B cell (primary cell): ENCODE data around the gene SCRT2. TPM values are rescaled to one million over a fixed set of nuclear protein-coding genes. Genes with fewer than 3 reads are reported as not detected.

Experiments
- ATAC-seq: fragments of 200-7000 bp; cut with Tn5 transposase; one replicate; pipeline ENCODE4 v1.10.0; 2021; ENCODE audit warnings: low read depth, mild to moderate bottlenecking, moderate number of reproducible peaks, moderate library complexity
- CTCF ChIA-PET: fragments of 350-600 bp; sonication (Branson Sonifier 250); formaldehyde crosslinking; loops from one replicate; lab custom pipeline; 2021; ENCODE audit warnings: antibody characterized with exemption, inconsistent platforms; lab: Charles Lee
- POLR2A ChIA-PET: fragments of 350-600 bp; sonication (Branson Sonifier 250); formaldehyde crosslinking; loops from one replicate; lab custom pipeline; 2021; ENCODE audit warnings: antibody characterized with exemption; lab: Charles Lee
- DNase-seq: peaks from one replicate; pipeline ENCODE4 v3.0.0; 2013
- H2AFZ ChIP-seq: 2 replicates; pipeline ENCODE4 v1.6.1; 2012; ENCODE audit warnings: mild to moderate bottlenecking, low read depth, low read length; ENCODE audit not compliant: insufficient read depth, poor library complexity, severe bottlenecking
- H3K27ac ChIP-seq, 2 donors: 1 replicate in 1 of 2; 2 replicates in 1 of 2; pipeline ENCODE4 v1.5.1; 2012 to 2013; ENCODE audit warnings: low read length in 2 of 2, mild to moderate bottlenecking in 2 of 2, moderate library complexity in 1 of 2
- H3K27me3 ChIP-seq, 4 experiments: fragments of 200-600 bp in 1 of 4; sonication (generic) in 1 of 4; replicated peaks in 1 of 4; 1 replicate in 2 of 4; 2 replicates in 2 of 4; pipeline versions ENCODE4 v1.6.1 to v1.7.0; 2013 to 2016; ENCODE audit warnings: low read length in 3 of 4, mild to moderate bottlenecking in 2 of 4, mixed read lengths in 1 of 4, moderate library complexity in 1 of 4; ENCODE audit not compliant: insufficient read depth in 4 of 4, control insufficient read depth in 3 of 4; ENCODE audit errors: control extremely low read depth in 1 of 4
- H3K36me3 ChIP-seq, 2 experiments: replicated peaks in 1 of 2; 1 replicate in 1 of 2; 2 replicates in 1 of 2; pipeline versions ENCODE4 v1.6.1 to v1.7.1; 2013; ENCODE audit warnings: low read length in 1 of 2; ENCODE audit not compliant: insufficient read depth in 2 of 2, control insufficient read depth in 1 of 2; ENCODE audit errors: control extremely low read depth in 1 of 2, extremely low read depth in 1 of 2
- H3K4me1 ChIP-seq, 2 donors: fragments of 200-600 bp in 1 of 2; sonication (generic) in 1 of 2; 1 replicate in 1 of 2; 2 replicates in 1 of 2; pipeline versions ENCODE4 v1.5.1 to v1.6.1; 2013 to 2017; ENCODE audit warnings: low read length in 2 of 2; ENCODE audit not compliant: control insufficient read depth in 2 of 2, insufficient read depth in 2 of 2
- H3K4me2 ChIP-seq: replicated peaks from 2 replicates; pipeline ENCODE3; 2012; ENCODE audit warnings: mild to moderate bottlenecking, low read depth, low read length; ENCODE audit not compliant: poor library complexity, severe bottlenecking
- H3K4me3 ChIP-seq, 5 experiments: fragments of 200-600 bp in 1 of 5; sonication (generic) in 1 of 5; 1 replicate in 3 of 5; 2 replicates in 2 of 5; pipeline versions ENCODE4 v1.5.1 to v1.7.0; 2011 to 2016; ENCODE audit warnings: low read length in 4 of 5, mild to moderate bottlenecking in 4 of 5, low read depth in 2 of 5, control low read depth in 1 of 5, moderate library complexity in 1 of 5; ENCODE audit not compliant: insufficient read depth in 1 of 5; ENCODE audit errors: control extremely low read depth in 1 of 5, extremely low read depth in 1 of 5
- H3K79me2 ChIP-seq: fragments of 200-600 bp; sonication (generic); one replicate; pipeline ENCODE4 v1.6.0; 2016; ENCODE audit warnings: low read length; ENCODE audit not compliant: control insufficient read depth, insufficient read depth
- H3K9ac ChIP-seq: fragments of 200-600 bp; sonication (generic); 2 replicates; pipeline ENCODE4 v1.6.1; 2017; ENCODE audit warnings: mild to moderate bottlenecking, low read length, moderate library complexity
- H3K9me3 ChIP-seq, 3 donors: one replicate each; pipeline versions ENCODE4 v1.6.1 to v1.7.1; 2013; ENCODE audit warnings: low read length in 2 of 3; ENCODE audit not compliant: control insufficient read depth in 2 of 3, insufficient read depth in 1 of 3; ENCODE audit errors: control extremely low read depth in 1 of 3
- H4K20me1 ChIP-seq: 2 replicates; pipeline ENCODE4 v1.6.0; 2012; ENCODE audit warnings: mild to moderate bottlenecking, low read length; ENCODE audit not compliant: insufficient read depth, control insufficient read depth, poor library complexity, severe bottlenecking
- H3K27ac Mint-ChIP-seq: one replicate; pipeline ENCODE4 v1.8.0; 2021; ENCODE audit warnings: mixed read lengths
- H3K27me3 Mint-ChIP-seq: one replicate; pipeline ENCODE4 v1.8.0; 2021; ENCODE audit warnings: mixed read lengths
- H3K4me1 Mint-ChIP-seq: one replicate; pipeline ENCODE4 v1.8.0; 2021; ENCODE audit warnings: mixed read lengths
- H3K4me3 Mint-ChIP-seq: one replicate; pipeline ENCODE4 v1.8.0; 2021; ENCODE audit warnings: mixed read lengths
- H3K9me3 Mint-ChIP-seq: one replicate; pipeline ENCODE4 v1.8.0; 2022; ENCODE audit warnings: mixed read lengths; ENCODE audit not compliant: insufficient read depth
- EZH2 ChIP-seq: IDR thresholded peaks from 2 replicates; pipeline ENCODE4 v1.6.1; 2012; ENCODE audit warnings: borderline replicate concordance, low read depth, mild to moderate bottlenecking, moderate library complexity, low read length; ENCODE audit not compliant: insufficient read depth, poor library complexity, severe bottlenecking
- WGBS: methylation state at CpG from one replicate; pipeline ENCODE4 v1.1.5; 2013; ENCODE audit warnings: missing lambda C conversion rate; ENCODE audit not compliant: insufficient coverage; 5-methylcytosine and 5-hydroxymethylcytosine counted together
- intact Hi-C: fragments of 100-400 bp; cut with micrococcal nuclease; formaldehyde crosslinking; loops from one replicate; pipeline ENCODE4 v1.10.0; 2022
- polyA plus RNA-seq: library from polyadenylated mRNA; depleted of rRNA; stranded (reverse); fragments of >200 nt; gene quantifications from 2 replicates; pipeline ENCODE4 v1.2.3, GENCODE V29; 2012
- total RNA-seq, 2 donors: library from RNA; stranded (reverse); fragments of 120-200 nt in 1 of 2; gene quantifications; 1 replicate in 1 of 2; 2 replicates in 1 of 2; pipeline versions ENCODE4 v1.2.3 to v1.2.4, GENCODE V29; 2013 to 2022
- TF ChIP-seq, protein P1 (sequence below): fragments of 200-600 bp; IDR thresholded peaks from one replicate; pipeline ENCODE4 v1.8.0; 2022; ENCODE audit warnings: antibody characterized with exemption, mild to moderate bottlenecking

SCRT2 gene
- total and polyA plus RNA-seq, 2 donors (not counting 1 experiment from before 2014, with no cell fraction given) = not detected

DNA sequence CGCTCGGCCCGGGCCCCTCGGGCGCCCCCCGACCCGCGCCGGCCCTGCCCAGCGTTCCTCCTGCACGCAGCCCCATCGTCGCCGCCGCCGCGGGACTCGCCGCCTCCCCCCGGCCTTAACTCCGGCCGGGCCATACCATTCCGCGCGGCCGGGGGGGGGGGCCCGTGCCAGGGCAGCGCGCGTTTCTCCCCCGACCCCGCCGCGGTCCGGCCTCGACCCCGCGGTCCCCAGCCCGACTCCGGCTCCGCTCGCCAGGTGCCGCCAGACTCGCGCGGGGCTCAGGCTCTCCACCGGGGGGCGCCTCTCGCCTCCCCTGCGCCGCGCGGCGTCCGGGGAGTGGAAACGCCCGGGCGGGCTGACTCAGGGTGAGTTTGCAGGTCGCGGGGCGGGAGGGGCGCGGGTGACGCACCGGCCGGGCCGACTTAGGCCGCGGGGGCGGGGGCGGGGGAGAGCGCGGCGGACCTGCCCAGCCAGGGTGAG lies 22.5 kb downstream of the SCRT2 start, which contains the start of gene SRXN1:
TSS of gene SRXN1 (minus strand) at position 91 of the 480 bp plus-strand sequence. CDS start at position 76, 15 bp downstream.
- Mint-ChIP-seq H3K4me1 (peaks cover 20% of the 10 kb centered on the region), H3K9me3 (no peaks in the 10 kb centered on the region)
- peak within 1 kb of the TSS; percentile 41 to 67 (median 53) for H3K4me3 ChIP-seq

GRCh38 chr20:652615-653109 lies 22.9 kb downstream of the SCRT2 start:
- Histone ChIP-seq H3K9me3 (no peaks in the 10 kb centered on the region), H4K20me1 (no peaks in the 10 kb centered on the region), H2AFZ (peak overlapping the region; percentile 73), H3K79me2 (no peaks in the 10 kb centered on the region), H3K27me3 (peaks cover 0 to 7% (median 0%) of the 10 kb centered on the region in 4 experiments), H3K4me1 (peaks cover 10 to 18% of the 10 kb centered on the region in 2 donors), H3K4me2 (peak overlapping the region; percentile 88), H3K36me3 (peaks cover 0 to 4% of the 10 kb centered on the region in 2 experiments), H3K27ac (no peak overlapping the region), H3K4me3 (peak overlapping the region; percentile 41 to 67 (median 53)), H3K9ac (peak overlapping the region; percentile 70)
- TF ChIP-seq, protein P1, sequence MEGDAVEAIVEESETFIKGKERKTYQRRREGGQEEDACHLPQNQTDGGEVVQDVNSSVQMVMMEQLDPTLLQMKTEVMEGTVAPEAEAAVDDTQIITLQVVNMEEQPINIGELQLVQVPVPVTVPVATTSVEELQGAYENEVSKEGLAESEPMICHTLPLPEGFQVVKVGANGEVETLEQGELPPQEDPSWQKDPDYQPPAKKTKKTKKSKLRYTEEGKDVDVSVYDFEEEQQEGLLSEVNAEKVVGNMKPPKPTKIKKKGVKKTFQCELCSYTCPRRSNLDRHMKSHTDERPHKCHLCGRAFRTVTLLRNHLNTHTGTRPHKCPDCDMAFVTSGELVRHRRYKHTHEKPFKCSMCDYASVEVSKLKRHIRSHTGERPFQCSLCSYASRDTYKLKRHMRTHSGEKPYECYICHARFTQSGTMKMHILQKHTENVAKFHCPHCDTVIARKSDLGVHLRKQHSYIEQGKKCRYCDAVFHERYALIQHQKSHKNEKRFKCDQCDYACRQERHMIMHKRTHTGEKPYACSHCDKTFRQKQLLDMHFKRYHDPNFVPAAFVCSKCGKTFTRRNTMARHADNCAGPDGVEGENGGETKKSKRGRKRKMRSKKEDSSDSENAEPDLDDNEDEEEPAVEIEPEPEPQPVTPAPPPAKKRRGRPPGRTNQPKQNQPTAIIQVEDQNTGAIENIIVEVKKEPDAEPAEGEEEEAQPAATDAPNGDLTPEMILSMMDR = no peak
- TF ChIP-seq EZH2 = no peak
- ChIA-PET POLR2A (no interaction called here), CTCF (no interaction called here)
- DNase-seq = no peak
- ATAC-seq = no peak
- intact Hi-C loops = loop anchor here (1.0 to 2.0 kb wide), 3 partner anchors 7 to 180 kb away; partner anchors contain the start of gene FAM110A
- 9% methylated on average over 36 of the region's 36 CpGs for WGBS
- Mint-ChIP-seq H3K4me3 (peak overlapping the region; percentile 79), H3K27me3 (peaks cover 5% of the 10 kb centered on the region), H3K27ac (peak overlapping the region; percentile 69), H3K9me3 (no peaks in the 10 kb centered on the region), H3K4me1 (peaks cover 20% of the 10 kb centered on the region)

More for the DNA sequence above, 22.5 kb downstream of the SCRT2 start, which contains the start of gene SRXN1:
- Histone ChIP-seq H3K4me1 (peaks cover 10 to 18% of the 10 kb centered on the region in 2 donors), H3K9me3 (no peaks in the 10 kb centered on the region), H3K9ac (peak within 1 kb of the TSS; percentile 70), H3K79me2 (no peaks in the 10 kb centered on the region), H2AFZ (peak within 1 kb of the TSS; percentile 73), H3K36me3 (peaks cover 0 to under 1% of the 10 kb centered on the region in 2 experiments), H3K27me3 (peaks cover 0 to 8% (median 0%) of the 10 kb centered on the region in 4 experiments), H3K27ac (no peak within 1 kb of the TSS), H3K4me2 (peak within 1 kb of the TSS; percentile 88), H4K20me1 (no peaks in the 10 kb centered on the region)
- TF ChIP-seq, protein P1 = peak; percentile 70
- no peak for TF ChIP-seq EZH2
- ChIA-PET CTCF (interaction anchor here (1.2 kb wide), 1 partner anchor 12 kb away, joined by 3 read pairs; no protein-coding TSS in a partner anchor), POLR2A (no interaction called here)
- DNase-seq (peak; percentile 83), ATAC-seq (peak; percentile 94)
- intact Hi-C loops = loop anchor here (1.0 to 2.0 kb wide), 3 partner anchors 8 to 180 kb away; partner anchors contain the start of gene FAM110A
- under 1% methylated on average over 74 of the region's 74 CpGs for WGBS
- H3K27ac Mint-ChIP-seq = peak within 1 kb of the TSS; percentile 69
- H3K27me3 Mint-ChIP-seq = peaks cover 10% of the 10 kb centered on the region
- peak within 1 kb of the TSS; percentile 79 for H3K4me3 Mint-ChIP-seq
